CMK (cell line): ENCODE measurements around the gene PSMD9.
"Not testable (repeated sequence)": the region's sequence is repeated elsewhere in the genome, so short reads cannot be mapped to it uniquely, and the experiment has no call there.

Experiments
- DNase-seq: peaks from one replicate; pipeline ENCODE4 v3.0.0-alpha.2; 2010; ENCODE audit warnings: low read depth

Gene PSMD9, protein sequence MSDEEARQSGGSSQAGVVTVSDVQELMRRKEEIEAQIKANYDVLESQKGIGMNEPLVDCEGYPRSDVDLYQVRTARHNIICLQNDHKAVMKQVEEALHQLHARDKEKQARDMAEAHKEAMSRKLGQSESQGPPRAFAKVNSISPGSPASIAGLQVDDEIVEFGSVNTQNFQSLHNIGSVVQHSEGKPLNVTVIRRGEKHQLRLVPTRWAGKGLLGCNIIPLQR

GRCh38 chr12:121888478-121889273 lies at the start of gene PSMD9:
Gene PSMD9, plus strand, starts transcription at chr12:121888790. Its CDS starts 67 bp downstream, at chr12:121888857.
- DNase-seq: peak; percentile 98

- peak; percentile 96 for DNase-seq
These were observed 49.2 kb upstream of the PSMD9 start for GRCh38 chr12:121839106-121839992.

DNA sequence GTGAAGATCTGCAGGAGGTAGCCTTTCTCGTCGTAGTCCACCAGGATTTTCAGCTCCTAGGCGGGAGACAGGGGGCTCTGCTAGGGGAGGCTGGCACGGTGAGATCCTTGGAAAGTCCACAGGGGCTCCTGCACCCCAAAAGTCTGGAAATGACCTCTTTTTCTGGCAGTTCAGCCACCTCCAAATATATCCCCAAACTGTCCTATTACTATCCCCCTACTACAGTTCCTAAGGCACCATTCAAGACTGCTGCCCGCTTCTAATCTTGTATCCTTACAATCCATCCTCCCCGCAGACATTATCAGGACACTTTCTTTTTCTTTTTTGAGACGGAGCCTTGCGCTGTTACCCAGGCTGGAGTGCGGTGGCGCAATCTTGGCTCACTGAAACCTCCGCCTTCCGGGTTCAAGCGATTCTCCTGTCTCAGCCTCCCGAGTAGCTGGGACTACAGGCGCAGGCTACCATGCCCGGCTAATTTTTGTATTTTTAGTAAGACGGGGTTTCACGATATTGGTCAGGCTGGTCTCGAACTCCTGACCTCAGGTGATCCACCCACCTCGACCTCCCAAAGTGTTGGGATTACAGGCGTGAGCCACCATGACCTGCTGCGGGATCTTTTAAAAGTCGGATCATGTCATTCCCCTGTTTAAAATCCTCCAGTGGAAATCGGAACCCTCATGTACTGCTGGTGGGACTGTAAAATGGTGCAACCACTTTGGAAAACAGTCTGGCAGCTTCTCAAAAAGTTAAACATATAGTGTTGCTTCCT lies 48.4 kb upstream of the PSMD9 start:
- no peak for DNase-seq

DNA sequence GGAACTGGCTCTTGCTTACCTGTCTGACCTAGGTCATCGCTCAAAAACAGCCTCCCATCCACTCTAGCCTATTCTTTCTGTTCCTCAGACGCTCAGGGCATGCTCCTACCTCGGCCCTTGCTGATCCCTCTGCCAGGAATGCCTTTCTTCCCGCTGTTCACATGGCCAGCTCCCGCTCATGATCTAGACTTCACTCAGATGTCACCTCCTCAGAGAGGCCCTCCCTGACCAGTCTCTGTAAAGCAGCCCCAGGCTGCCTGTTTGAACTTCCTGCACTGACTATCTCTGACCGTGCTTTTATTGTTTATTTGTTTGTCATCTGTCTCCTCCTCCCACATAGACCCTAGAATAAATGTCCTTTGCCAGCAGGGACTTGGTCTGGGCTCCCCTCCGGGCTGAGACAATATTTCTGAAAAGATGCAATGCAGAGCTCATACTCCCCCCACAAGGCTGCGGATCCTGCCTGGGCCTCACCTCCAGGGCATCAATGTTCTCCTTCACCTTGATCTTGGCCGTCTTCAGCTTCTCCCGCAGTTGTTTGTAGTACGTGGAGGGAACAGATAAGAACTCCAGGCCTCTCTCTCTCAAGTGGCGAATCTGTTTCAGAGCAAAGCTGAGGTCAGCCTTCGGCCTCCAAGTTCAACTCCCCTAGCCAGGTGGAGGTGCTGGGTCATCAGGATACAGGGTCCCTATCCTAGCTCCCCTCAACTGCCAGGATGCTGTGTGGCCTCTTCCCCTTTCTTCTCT lies 45.2 kb upstream of the PSMD9 start:
- DNase-seq: no peak

GRCh38 chr12:121845701-121846100 lies 42.9 kb upstream of the PSMD9 start:
- DNase-seq: no peak

- no peak for DNase-seq
These were observed 39.4 kb upstream of the PSMD9 start for GRCh38 chr12:121849211-121849610.

DNA sequence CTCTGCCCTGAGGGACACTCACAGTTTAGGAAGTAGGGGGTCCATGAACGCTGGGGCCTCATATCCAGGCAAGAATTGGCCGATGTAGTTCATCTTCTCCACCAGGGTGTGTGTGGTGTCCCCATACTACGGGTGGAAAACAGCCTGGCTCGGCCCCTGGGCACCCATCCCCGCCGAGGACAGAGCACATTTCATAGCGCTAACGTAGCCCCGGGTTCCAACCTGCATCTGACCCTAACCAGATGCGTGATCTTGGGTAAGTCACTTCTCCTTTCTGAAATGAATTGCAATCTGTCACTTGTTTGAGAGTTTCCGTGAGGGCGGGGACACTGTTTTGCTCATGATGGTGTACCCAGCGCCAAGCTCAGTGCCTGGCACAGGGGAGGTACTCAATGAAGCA lies 38.9 kb upstream of the PSMD9 start:
- DNase-seq: no peak

DNA sequence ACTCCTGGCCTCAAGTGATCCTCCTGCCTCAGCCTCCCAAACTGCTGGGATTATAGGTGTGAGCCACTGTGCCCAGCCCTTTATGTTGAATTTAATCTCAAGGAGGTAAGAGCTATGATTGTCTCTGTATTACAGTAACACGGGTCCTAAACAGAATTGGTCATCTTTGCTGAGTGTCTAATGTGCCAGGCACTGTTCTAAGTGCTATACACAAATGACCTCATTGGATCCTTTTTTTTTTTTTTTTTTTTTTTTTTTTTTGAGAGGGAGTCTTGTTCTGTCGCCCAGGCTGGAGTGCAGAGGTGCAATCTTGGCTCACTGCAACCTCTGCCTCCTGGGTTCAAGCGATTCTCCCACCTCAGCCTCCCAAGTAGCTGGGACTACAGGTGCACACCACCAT lies 36.2 kb upstream of the PSMD9 start:
- DNase-seq: not testable (repeated sequence)

- DNase-seq: no peak
These were observed 31.0 kb upstream of the PSMD9 start for GRCh38 chr12:121857322-121858246.

GRCh38 chr12:121858318-121858661 lies 30.3 kb upstream of the PSMD9 start:
- DNase-seq: no peak

DNA sequence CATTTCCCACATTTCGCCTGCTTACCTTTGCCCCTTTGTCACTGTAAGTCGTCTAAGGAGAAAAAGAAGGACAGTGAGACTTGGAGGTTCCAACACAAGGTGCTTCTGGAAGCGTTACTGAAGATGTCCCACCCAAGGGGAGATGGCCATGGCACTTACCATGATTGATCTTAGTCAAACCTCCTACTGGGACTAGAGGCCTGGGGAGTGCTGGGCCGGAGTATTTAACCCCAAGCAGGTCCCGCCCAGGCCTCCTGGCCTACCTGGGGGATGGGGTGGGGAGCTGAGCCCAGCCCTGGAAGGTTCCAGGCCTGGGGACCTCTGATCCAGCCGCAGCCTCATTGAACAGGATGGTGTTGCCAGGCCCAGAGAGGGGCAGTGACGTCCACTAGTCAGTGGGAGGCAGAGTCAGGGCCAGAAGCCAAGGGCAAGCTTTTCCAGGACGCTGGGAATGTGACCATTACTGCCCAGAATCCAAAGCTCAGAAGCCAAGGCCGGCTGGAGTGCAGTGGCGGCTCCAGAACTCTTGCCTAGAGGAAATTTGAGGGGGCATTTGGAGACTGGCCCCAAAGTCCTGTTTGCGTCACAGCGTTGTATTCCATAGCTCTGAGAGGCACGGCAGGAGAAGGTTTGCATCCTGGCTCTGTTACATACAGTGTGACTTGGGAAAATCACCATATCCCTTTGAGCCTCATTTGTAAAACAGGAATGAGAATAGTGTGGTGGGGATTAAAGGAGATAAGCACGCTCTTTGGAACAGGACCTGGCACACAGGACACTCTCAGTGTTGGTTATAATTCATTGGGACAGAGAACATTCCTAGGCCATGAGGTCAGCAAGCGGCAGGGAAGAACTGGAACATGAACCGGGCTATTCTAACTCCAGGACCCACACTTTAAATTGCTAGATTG lies 29.7 kb upstream of the PSMD9 start, which contains the start of gene HPD:
Gene HPD, minus strand, starts transcription at position 198 of the 911 bp plus-strand sequence. Its CDS starts 36 bp downstream, at position 162.
- no peak for DNase-seq

DNA sequence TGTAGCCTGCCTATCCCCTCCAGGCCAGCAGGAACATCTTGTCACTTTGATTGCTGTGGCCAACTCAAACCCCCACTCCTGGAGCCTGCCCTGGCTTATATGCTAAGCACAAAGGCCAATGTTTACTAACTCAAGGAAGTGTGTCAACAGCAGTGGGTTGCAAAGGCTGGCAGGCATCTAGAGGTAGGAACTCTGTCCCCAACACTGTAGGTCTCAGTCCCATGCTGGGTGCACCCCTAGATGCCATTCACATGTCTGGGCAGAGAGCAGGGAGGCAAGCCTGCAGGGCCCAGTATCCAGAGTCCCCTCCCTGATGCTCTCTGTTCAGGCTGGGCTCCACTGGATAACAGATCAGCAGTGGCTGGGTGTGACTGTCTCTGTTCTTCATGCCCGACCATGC lies 28.3 kb upstream of the PSMD9 start:
- DNase-seq: no peak

- DNase-seq: not testable (repeated sequence)
These were observed 27.9 kb upstream of the PSMD9 start for GRCh38 chr12:121860699-121861098.

DNA sequence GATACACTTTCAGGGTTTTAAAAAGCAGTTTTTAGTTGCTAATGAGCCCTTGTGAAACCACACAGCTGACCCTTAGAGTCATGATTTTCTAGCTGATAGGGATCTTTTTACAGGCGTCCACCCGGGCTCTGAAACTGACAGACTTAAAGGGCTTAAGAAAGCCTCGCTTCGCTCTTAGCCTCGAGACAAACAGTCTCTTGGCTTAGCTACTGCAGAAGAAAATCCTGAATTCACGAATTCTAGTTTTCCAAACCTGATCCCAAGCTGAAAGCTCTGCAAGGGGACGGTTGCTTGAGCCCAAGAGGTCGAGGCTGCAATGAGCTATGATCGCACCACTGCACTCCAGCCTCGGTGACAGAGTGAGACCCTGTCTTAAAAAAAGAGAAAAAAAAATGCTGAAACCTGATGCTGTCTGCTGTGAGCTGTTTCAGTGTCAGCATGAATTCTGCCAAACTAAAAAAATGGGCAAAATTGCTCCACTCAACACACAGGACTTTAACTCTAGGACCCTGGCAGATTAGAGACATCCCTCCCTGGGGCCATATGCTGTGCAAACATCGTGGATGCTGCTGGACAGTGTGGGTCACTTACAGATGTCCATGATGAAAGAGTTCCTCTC lies 26.8 kb upstream of the PSMD9 start:
- DNase-seq: no peak

GRCh38 chr12:121866331-121866730 lies 22.3 kb upstream of the PSMD9 start:
- DNase-seq: no peak

- not testable (repeated sequence) for DNase-seq
These were observed 19.4 kb upstream of the PSMD9 start for GRCh38 chr12:121869229-121869628.

- peak; percentile 68 for DNase-seq
These were observed 17.1 kb upstream of the PSMD9 start for GRCh38 chr12:121871467-121871866.

- DNase-seq: no peak
These were observed 15.9 kb upstream of the PSMD9 start for GRCh38 chr12:121872546-121873215.
